ENCODE measurements around the gene AJAP1.

The AJAP1 gene

GRCh38 chr1:4736254-4736653 lies 81.8 kb downstream of the AJAP1 start:
- Histone ChIP-seq H3K4me3 (ENCODE audit: low read depth, low read length) (no peak overlapping the region), H3K9me3 (no peaks in the 10 kb centered on the region), H3K4me1 (no peaks in the 10 kb centered on the region), H3K27me3 (no peaks in the 10 kb centered on the region), H3K36me3 (no peaks in the 10 kb centered on the region)
- no peak for DNase-seq
- no peak for TF ChIP-seq CTCF (IDR thresholded peaks at IDR 0.05; ENCODE audit: low read depth, low read length)

- H3K36me3 ChIP-seq, result no peaks in the 10 kb centered on the region
- TF ChIP-seq CTCF (IDR thresholded peaks at IDR 0.05; ENCODE audit: low read depth, low read length), result no peak
- DNase-seq, result no peak
- H3K4me1 ChIP-seq, result no peaks in the 10 kb centered on the region
- no peak overlapping the region for H3K4me3 ChIP-seq (ENCODE audit: low read depth, low read length)
- no peaks in the 10 kb centered on the region for H3K9me3 ChIP-seq
- H3K27me3 ChIP-seq, result no peaks in the 10 kb centered on the region
Observed at GRCh38 chr1:4741876-4742423, 87.5 kb downstream of the AJAP1 start.

GRCh38 chr1:4743978-4744750 lies 89.8 kb downstream of the AJAP1 start:
- H3K9me3 ChIP-seq, result no peaks in the 10 kb centered on the region
- H3K4me3 ChIP-seq (ENCODE audit: low read depth, low read length), result no peak overlapping the region
- no peaks in the 10 kb centered on the region for H3K36me3 ChIP-seq
- no peaks in the 10 kb centered on the region for H3K4me1 ChIP-seq
- TF ChIP-seq CTCF (IDR thresholded peaks at IDR 0.05; ENCODE audit: low read depth, low read length), result no peak
- no peaks in the 10 kb centered on the region for H3K27me3 ChIP-seq
- no peak for DNase-seq

GRCh38 chr1:4745560-4745959 lies 91.2 kb downstream of the AJAP1 start:
- TF ChIP-seq CTCF (IDR thresholded peaks at IDR 0.05; ENCODE audit: low read depth, low read length), result no peak
- no peak for DNase-seq
- no peak overlapping the region for H3K4me3 ChIP-seq (ENCODE audit: low read depth, low read length)
- H3K4me1 ChIP-seq, result no peaks in the 10 kb centered on the region
- H3K36me3 ChIP-seq, result no peaks in the 10 kb centered on the region
- H3K9me3 ChIP-seq, result no peaks in the 10 kb centered on the region
- H3K27me3 ChIP-seq, result no peaks in the 10 kb centered on the region

GRCh38 chr1:4749406-4749805 lies 95.0 kb downstream of the AJAP1 start:
- no peaks in the 10 kb centered on the region for H3K27me3 ChIP-seq
- H3K36me3 ChIP-seq, result no peaks in the 10 kb centered on the region
- no peak overlapping the region for H3K4me3 ChIP-seq (ENCODE audit: low read depth, low read length)
- H3K4me1 ChIP-seq, result no peaks in the 10 kb centered on the region
- DNase-seq, result no peak
- no peaks in the 10 kb centered on the region for H3K9me3 ChIP-seq
- TF ChIP-seq CTCF (IDR thresholded peaks at IDR 0.05; ENCODE audit: low read depth, low read length), result no peak

- H3K4me3 ChIP-seq (ENCODE audit: low read depth, low read length), result no peak overlapping the region
- no peaks in the 10 kb centered on the region for H3K36me3 ChIP-seq
- no peaks in the 10 kb centered on the region for H3K27me3 ChIP-seq
- TF ChIP-seq CTCF (IDR thresholded peaks at IDR 0.05; ENCODE audit: low read depth, low read length), result no peak
- no peak for DNase-seq
- no peaks in the 10 kb centered on the region for H3K4me1 ChIP-seq
- H3K9me3 ChIP-seq, result no peaks in the 10 kb centered on the region
Observed at GRCh38 chr1:4750177-4750576, 95.8 kb downstream of the AJAP1 start.
